ENCODE data around the gene MS4A4A. TPM values are rescaled to one million over a fixed set of nuclear protein-coding genes. Genes with fewer than 3 reads are reported as not detected.

MS4A4A gene
- total RNA-seq, 1 donor: not detected

GRCh38 chr11:60251485-60252212, 28.8 kb upstream of the MS4A4A start:
- DNase-seq (ENCODE audit: low read depth): peak; percentile 19
- H3K4me3 ChIP-seq (ENCODE audit: low read depth, low read length): no peak overlapping the region
- TF ChIP-seq, protein P1, sequence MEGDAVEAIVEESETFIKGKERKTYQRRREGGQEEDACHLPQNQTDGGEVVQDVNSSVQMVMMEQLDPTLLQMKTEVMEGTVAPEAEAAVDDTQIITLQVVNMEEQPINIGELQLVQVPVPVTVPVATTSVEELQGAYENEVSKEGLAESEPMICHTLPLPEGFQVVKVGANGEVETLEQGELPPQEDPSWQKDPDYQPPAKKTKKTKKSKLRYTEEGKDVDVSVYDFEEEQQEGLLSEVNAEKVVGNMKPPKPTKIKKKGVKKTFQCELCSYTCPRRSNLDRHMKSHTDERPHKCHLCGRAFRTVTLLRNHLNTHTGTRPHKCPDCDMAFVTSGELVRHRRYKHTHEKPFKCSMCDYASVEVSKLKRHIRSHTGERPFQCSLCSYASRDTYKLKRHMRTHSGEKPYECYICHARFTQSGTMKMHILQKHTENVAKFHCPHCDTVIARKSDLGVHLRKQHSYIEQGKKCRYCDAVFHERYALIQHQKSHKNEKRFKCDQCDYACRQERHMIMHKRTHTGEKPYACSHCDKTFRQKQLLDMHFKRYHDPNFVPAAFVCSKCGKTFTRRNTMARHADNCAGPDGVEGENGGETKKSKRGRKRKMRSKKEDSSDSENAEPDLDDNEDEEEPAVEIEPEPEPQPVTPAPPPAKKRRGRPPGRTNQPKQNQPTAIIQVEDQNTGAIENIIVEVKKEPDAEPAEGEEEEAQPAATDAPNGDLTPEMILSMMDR (IDR thresholded peaks at IDR 0.05; ENCODE audit: insufficient read depth, low read depth, low read length): peak; percentile 47

- TF ChIP-seq, protein P1 (IDR thresholded peaks at IDR 0.05; ENCODE audit: insufficient read depth, low read depth, low read length): no peak
- DNase-seq (ENCODE audit: low read depth): no peak
- no peak overlapping the region for H3K4me3 ChIP-seq (ENCODE audit: low read depth, low read length)
Measured at GRCh38 chr11:60252213-60253108, 28.0 kb upstream of the MS4A4A start.

DNA sequence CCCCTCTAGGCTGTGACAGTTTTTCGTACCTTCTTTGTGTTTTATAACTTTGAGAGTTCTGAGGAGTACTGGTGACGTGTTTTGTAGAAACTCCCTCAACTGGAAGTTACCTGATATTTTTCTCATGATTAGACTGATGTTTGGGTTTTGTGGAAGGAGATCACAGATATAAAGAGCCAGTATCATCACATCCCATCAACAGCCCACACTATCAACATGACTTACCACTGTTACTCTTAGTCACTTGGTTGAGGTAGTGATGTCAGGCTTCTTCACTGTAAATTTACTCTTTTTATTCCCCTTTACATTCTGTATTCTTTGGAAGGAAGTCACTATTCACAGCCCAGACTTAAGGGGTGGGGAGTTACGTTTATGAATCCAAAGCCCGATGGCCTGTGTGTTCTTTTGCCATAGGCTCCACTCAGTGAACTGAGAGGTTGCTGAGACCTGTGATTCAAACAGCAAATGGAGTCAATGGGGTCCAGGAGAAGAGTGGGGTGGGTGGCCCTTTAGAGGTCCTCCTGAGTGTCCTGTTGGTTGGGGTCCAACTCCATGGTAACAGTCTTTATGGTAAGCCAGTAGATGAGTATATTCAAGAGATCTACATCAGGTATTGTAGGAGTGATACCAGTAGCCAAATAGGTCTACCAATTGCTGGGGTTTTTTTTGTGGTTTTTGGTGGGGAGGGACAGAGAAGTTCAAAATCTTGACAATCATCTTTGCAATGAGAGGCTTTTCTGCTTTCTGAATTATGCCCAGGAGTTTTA, 22.3 kb upstream of the MS4A4A start:
- TF ChIP-seq, protein P1 (IDR thresholded peaks at IDR 0.05; ENCODE audit: insufficient read depth, low read depth, low read length): no peak
- no peak for DNase-seq (ENCODE audit: low read depth)
- H3K4me3 ChIP-seq (ENCODE audit: low read depth, low read length): no peak overlapping the region

- DNase-seq (ENCODE audit: low read depth): no peak
- H3K4me3 ChIP-seq (ENCODE audit: low read depth, low read length): no peak overlapping the region
- TF ChIP-seq, protein P1 (IDR thresholded peaks at IDR 0.05; ENCODE audit: insufficient read depth, low read depth, low read length): no peak
Measured at GRCh38 chr11:60261014-60261413, 19.5 kb upstream of the MS4A4A start.

- TF ChIP-seq, protein P1 (IDR thresholded peaks at IDR 0.05; ENCODE audit: insufficient read depth, low read depth, low read length): no peak
- DNase-seq (ENCODE audit: low read depth): no peak
- no peak overlapping the region for H3K4me3 ChIP-seq (ENCODE audit: low read depth, low read length)
Measured at GRCh38 chr11:60263402-60263801, 17.1 kb upstream of the MS4A4A start.

- DNase-seq (ENCODE audit: low read depth): no peak
- TF ChIP-seq, protein P1 (IDR thresholded peaks at IDR 0.05; ENCODE audit: insufficient read depth, low read depth, low read length): no peak
- H3K4me3 ChIP-seq (ENCODE audit: low read depth, low read length): no peak overlapping the region
Measured at GRCh38 chr11:60264644-60265043, 15.8 kb upstream of the MS4A4A start.
